ENCODE measurements around the gene CMTR2.
"Not testable (repeated sequence)": the region's sequence is repeated elsewhere in the genome, so short reads cannot be mapped to it uniquely, and the experiment has no call there.

CMTR2 gene

GRCh38 chr16:71315269-71315668 lies 26.1 kb upstream of the CMTR2 start:
- TF ChIP-seq, protein P1, sequence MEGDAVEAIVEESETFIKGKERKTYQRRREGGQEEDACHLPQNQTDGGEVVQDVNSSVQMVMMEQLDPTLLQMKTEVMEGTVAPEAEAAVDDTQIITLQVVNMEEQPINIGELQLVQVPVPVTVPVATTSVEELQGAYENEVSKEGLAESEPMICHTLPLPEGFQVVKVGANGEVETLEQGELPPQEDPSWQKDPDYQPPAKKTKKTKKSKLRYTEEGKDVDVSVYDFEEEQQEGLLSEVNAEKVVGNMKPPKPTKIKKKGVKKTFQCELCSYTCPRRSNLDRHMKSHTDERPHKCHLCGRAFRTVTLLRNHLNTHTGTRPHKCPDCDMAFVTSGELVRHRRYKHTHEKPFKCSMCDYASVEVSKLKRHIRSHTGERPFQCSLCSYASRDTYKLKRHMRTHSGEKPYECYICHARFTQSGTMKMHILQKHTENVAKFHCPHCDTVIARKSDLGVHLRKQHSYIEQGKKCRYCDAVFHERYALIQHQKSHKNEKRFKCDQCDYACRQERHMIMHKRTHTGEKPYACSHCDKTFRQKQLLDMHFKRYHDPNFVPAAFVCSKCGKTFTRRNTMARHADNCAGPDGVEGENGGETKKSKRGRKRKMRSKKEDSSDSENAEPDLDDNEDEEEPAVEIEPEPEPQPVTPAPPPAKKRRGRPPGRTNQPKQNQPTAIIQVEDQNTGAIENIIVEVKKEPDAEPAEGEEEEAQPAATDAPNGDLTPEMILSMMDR (IDR thresholded peaks at IDR 0.05; ENCODE audit: insufficient read depth, low read depth, low read length, missing control alignments), result no peak
- H3K4me3 ChIP-seq (ENCODE audit: low read length), result no peak overlapping the region
- no peak for DNase-seq (ENCODE audit: low read depth)

- DNase-seq (ENCODE audit: low read depth); H3K4me3 ChIP-seq (ENCODE audit: low read length): not testable (repeated sequence)
Measured at GRCh38 chr16:71313591-71313990, 24.4 kb upstream of the CMTR2 start.

DNA sequence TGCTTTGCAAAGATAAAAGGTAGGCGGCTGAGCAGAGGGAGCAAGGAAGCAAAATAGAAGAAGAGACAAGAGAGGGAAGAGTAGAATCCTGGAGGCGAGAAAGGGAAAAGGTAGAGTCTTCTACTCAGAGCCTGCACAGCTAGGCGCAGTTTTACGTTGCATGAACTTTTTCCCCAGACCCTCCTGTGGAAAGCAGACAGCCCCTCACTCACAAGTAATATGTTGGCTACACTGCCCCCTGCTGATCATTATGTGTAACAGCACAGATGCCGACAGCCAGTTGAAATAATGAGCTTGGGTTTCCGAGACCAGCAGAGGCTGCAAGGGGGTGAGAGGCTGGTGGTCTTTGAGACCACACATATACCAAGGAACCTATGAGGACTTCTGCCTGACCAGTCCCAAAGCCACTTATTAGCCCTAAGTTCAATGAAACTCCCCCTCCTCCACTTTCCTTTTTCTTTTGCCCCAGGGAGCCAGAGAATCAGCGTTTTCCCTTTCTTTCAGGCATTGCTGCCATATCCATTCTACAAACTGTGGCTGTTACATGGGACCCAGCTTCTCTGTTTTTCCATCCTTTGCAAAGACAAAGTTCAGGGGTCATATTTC lies 22.5 kb upstream of the CMTR2 start:
- peak; percentile 18 for DNase-seq (ENCODE audit: low read depth)
- TF ChIP-seq, protein P1 (IDR thresholded peaks at IDR 0.05; ENCODE audit: insufficient read depth, low read depth, low read length, missing control alignments), result peak; percentile 81
- no peak overlapping the region for H3K4me3 ChIP-seq (ENCODE audit: low read length)

GRCh38 chr16:71303938-71304337 lies 14.7 kb upstream of the CMTR2 start:
- TF ChIP-seq, protein P1 (IDR thresholded peaks at IDR 0.05; ENCODE audit: insufficient read depth, low read depth, low read length, missing control alignments), result no peak

DNA sequence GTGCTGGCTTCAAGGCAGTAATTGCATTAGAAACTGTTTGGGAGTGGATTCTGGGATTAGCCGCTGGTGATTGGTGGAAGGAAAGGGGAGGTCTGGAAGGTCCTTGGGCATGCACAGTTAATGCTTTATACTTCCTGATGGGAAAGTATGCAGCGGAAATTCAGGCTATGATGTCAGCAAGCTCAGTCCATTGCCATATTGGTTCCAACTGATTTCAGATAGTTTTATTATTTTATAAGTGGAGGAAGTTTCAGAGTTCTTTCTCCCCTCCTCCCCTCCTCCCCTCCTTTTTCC lies 8.1 kb upstream of the CMTR2 start:
- TF ChIP-seq, protein P1 (IDR thresholded peaks at IDR 0.05; ENCODE audit: insufficient read depth, low read depth, low read length, missing control alignments), result no peak
- no peak for DNase-seq (ENCODE audit: low read depth)
- H3K4me3 ChIP-seq (ENCODE audit: low read length), result no peak overlapping the region

More at GRCh38 chr16:71303938-71304337, 14.7 kb upstream of the CMTR2 start:
- DNase-seq (ENCODE audit: low read depth), result peak; percentile 68
- H3K4me3 ChIP-seq (ENCODE audit: low read length), result no peak overlapping the region

DNA sequence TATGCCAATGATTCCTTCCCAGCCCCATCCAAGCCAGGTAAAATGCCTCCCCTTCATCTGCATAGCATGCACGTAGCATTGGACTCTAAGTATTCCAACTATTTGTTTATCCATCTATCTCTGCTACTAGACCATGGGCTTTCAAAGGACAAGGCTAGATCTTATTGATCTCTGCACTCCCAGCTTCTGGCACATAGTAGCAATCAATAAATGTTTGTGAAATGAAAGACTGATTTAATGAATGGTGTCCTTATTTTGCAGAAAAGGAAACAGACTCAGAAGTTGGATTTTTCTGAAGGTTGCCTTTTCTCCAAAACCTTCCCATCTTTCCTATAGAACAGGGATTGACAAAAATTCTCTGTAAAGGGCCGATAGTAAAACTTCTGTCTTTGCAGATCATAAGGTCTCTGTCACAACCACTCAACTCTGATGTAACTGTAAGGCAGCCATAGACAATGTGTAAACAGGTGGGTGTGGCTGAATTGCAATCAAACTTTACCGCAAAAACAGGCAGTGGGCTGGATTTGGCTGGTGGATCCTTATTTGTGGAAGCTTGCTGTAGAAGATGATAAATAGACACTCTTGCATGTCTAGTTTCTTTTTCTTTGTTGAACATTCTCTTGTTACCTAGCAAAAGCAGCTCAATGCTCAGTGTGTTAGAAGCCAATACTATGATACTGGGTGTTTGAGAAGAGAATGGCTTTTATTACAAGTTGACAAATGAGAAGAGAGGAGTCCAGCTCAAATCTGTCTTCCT lies 7.6 kb upstream of the CMTR2 start:
- TF ChIP-seq, protein P1 (IDR thresholded peaks at IDR 0.05; ENCODE audit: insufficient read depth, low read depth, low read length, missing control alignments), result no peak
- DNase-seq (ENCODE audit: low read depth), result peak; percentile 31
- no peak overlapping the region for H3K4me3 ChIP-seq (ENCODE audit: low read length)

DNA sequence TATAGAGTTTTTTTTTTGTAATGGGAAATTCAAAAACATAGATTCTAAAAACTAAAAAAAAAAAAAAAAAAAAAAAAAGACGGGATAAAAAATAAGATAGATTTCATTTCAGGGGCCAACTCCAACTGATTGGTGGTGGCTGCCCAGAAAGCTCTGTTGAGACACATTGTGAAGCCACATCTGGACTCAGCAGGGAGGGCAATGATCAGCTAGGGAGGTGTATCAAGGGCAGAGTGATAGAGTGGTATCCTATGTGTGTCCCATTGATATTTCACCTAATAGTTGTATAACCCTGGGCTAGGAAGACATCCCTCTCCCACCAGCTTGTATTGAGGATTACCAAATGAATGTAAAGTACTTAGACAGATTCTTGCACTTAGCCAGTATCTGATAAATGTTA lies 6.7 kb upstream of the CMTR2 start:
- H3K4me3 ChIP-seq (ENCODE audit: low read length), result no peak overlapping the region
- TF ChIP-seq, protein P1 (IDR thresholded peaks at IDR 0.05; ENCODE audit: insufficient read depth, low read depth, low read length, missing control alignments), result no peak
- DNase-seq (ENCODE audit: low read depth), result no peak
